H9 (cell line): ENCODE data around the gene IGFBP4. TPM values are rescaled to one million over a fixed set of nuclear protein-coding genes. Genes with fewer than 3 reads are reported as not detected.

Experiments used
- DNase-seq: peaks from one replicate; pipeline ENCODE4 v3.0.0-alpha.2; 2017
- H2AFZ ChIP-seq: one replicate; pipeline ENCODE4 v1.6.1; 2013; ENCODE audit warnings: mild to moderate bottlenecking, low read length, control low read depth, moderate library complexity
- H2AK5ac ChIP-seq: 2 replicates; pipeline ENCODE4 v1.6.1; 2013; ENCODE audit warnings: low read length, control low read depth, mixed read lengths; ENCODE audit not compliant: insufficient read length
- H2BK120ac ChIP-seq: one replicate; pipeline ENCODE4 v1.6.1; 2013; ENCODE audit warnings: low read depth, mild to moderate bottlenecking, low read length, control low read depth, inconsistent platforms; ENCODE audit not compliant: poor library complexity, severe bottlenecking
- H2BK12ac ChIP-seq: 2 replicates; pipeline ENCODE4 v1.6.1; 2013; ENCODE audit warnings: low read length, control low read depth, mixed read lengths, low read depth; ENCODE audit not compliant: insufficient read length
- H2BK15ac ChIP-seq: 2 replicates; pipeline ENCODE4 v1.6.1; 2013; ENCODE audit warnings: low read depth, low read length, control low read depth
- H2BK20ac ChIP-seq: one replicate; pipeline ENCODE4 v1.6.1; 2013; ENCODE audit warnings: low read depth, mild to moderate bottlenecking, low read length, control low read depth, inconsistent platforms; ENCODE audit not compliant: poor library complexity, severe bottlenecking
- H2BK5ac ChIP-seq: 2 replicates; pipeline ENCODE4 v1.6.1; 2013; ENCODE audit warnings: low read length, control low read depth, mixed read lengths; ENCODE audit not compliant: insufficient read length
- H3K14ac ChIP-seq: 2 replicates; pipeline ENCODE4 v1.6.1; 2013; ENCODE audit warnings: low read length, control low read depth; ENCODE audit not compliant: insufficient read depth
- H3K18ac ChIP-seq: 2 replicates; pipeline ENCODE4 v1.6.1; 2013; ENCODE audit warnings: low read depth, mild to moderate bottlenecking, mixed read lengths, low read length, control low read depth; ENCODE audit not compliant: insufficient read length
- H3K23ac ChIP-seq: 2 replicates; pipeline ENCODE4 v1.6.1; 2013; ENCODE audit warnings: low read length, control low read depth, mixed read lengths, low read depth; ENCODE audit not compliant: insufficient read length
- H3K23me2 ChIP-seq: 2 replicates; pipeline ENCODE4 v1.6.1; 2013; ENCODE audit warnings: low read depth, mild to moderate bottlenecking, mixed read lengths, low read length, control low read depth; ENCODE audit not compliant: insufficient read length, poor library complexity, severe bottlenecking
- H3K27ac ChIP-seq: 2 replicates; pipeline ENCODE4 v1.5.1; 2013; ENCODE audit warnings: low read length, control low read depth, mixed read lengths, low read depth; ENCODE audit not compliant: insufficient read length
- H3K27me3 ChIP-seq: 2 replicates; pipeline ENCODE4 v1.6.1; 2013; ENCODE audit warnings: low read length, control low read depth, inconsistent platforms; ENCODE audit not compliant: insufficient read depth
- H3K4ac ChIP-seq: 2 replicates; pipeline ENCODE4 v1.6.1; 2013; ENCODE audit warnings: low read depth, mild to moderate bottlenecking, control low read depth, inconsistent platforms, low read length, moderate library complexity
- H3K4me1 ChIP-seq: 2 replicates; pipeline ENCODE4 v1.6.1; 2013; ENCODE audit warnings: low read length, control low read depth, inconsistent platforms; ENCODE audit not compliant: insufficient read depth
- H3K4me2 ChIP-seq: 2 replicates; pipeline ENCODE4 v1.6.1; 2013; ENCODE audit warnings: low read length, control low read depth, mixed read lengths; ENCODE audit not compliant: insufficient read length, insufficient read depth
- H3K56ac ChIP-seq: 2 replicates; pipeline ENCODE4 v1.6.1; 2013; ENCODE audit warnings: low read depth, mild to moderate bottlenecking, mixed read lengths, low read length, control low read depth; ENCODE audit not compliant: insufficient read length
- H3K79me1 ChIP-seq: 2 replicates; pipeline ENCODE4 v1.6.1; 2013; ENCODE audit warnings: low read depth, mild to moderate bottlenecking, moderate library complexity, low read length, control low read depth, inconsistent platforms; ENCODE audit not compliant: insufficient read depth, poor library complexity, severe bottlenecking
- H3K79me2 ChIP-seq: 2 replicates; pipeline ENCODE4 v1.6.1; 2013; ENCODE audit warnings: low read length, control low read depth, inconsistent platforms; ENCODE audit not compliant: insufficient read depth
- H3K9ac ChIP-seq: 2 replicates; pipeline ENCODE4 v1.6.1; 2013; ENCODE audit warnings: low read length, control low read depth, mixed read lengths; ENCODE audit not compliant: insufficient read length; ENCODE audit errors: extremely low read depth
- H3K9me3 ChIP-seq: one replicate; pipeline ENCODE4 v1.6.1; 2013; ENCODE audit warnings: low read depth, low read length, inconsistent platforms; ENCODE audit not compliant: control insufficient read depth
- H3T11ph ChIP-seq: one replicate; pipeline ENCODE4 v1.6.1; 2013; ENCODE audit warnings: mild to moderate bottlenecking, low read length, control low read depth, inconsistent platforms
- H4K20me1 ChIP-seq: one replicate; pipeline ENCODE4 v1.6.1; 2013; ENCODE audit not compliant: control insufficient read depth, insufficient read length, insufficient read depth
- H4K5ac ChIP-seq: 2 replicates; pipeline ENCODE4 v1.6.1; 2013; ENCODE audit warnings: low read depth, mild to moderate bottlenecking, mixed read lengths, low read length, control low read depth; ENCODE audit not compliant: insufficient read length
- H4K8ac ChIP-seq: replicated peaks from 2 replicates; pipeline ENCODE4 v1.6.1; 2013; ENCODE audit warnings: low read length, control low read depth, mixed read lengths, low read depth; ENCODE audit not compliant: insufficient read length
- H4K91ac ChIP-seq: 2 replicates; pipeline ENCODE4 v1.6.1; 2013; ENCODE audit warnings: low read depth, mild to moderate bottlenecking, moderate library complexity, mixed read lengths, low read length, control low read depth; ENCODE audit not compliant: insufficient read length
- H3K27ac Mint-ChIP-seq, 3 experiments: 2 replicates in 2 of 3; 3 replicates in 1 of 3; pipeline ENCODE4 v1.8.0; 2020 to 2021; ENCODE audit warnings: mixed read lengths in 3 of 3, mild to moderate bottlenecking in 1 of 3, moderate library complexity in 1 of 3
- H3K27me3 Mint-ChIP-seq: 2 replicates; pipeline ENCODE4 v1.8.0; 2021; ENCODE audit warnings: low read depth, mild to moderate bottlenecking, moderate library complexity, mixed read lengths
- H3K36me3 Mint-ChIP-seq, 3 experiments: 2 replicates in 2 of 3; 3 replicates in 1 of 3; pipeline ENCODE4 v1.8.0; 2020 to 2021; ENCODE audit warnings: low read depth in 3 of 3, mixed read lengths in 3 of 3; ENCODE audit not compliant: insufficient read depth in 1 of 3
- H3K4me1 Mint-ChIP-seq, 2 experiments: 2 replicates each; pipeline ENCODE4 v1.8.0; 2020; ENCODE audit warnings: mixed read lengths in 2 of 2
- H3K4me3 Mint-ChIP-seq, 2 experiments: 2 replicates in 1 of 2; 3 replicates in 1 of 2; pipeline ENCODE4 v1.8.0; 2020 to 2021; ENCODE audit warnings: mild to moderate bottlenecking in 2 of 2, mixed read lengths in 2 of 2, moderate library complexity in 1 of 2
- H3K9me3 Mint-ChIP-seq, 2 experiments: 2 replicates in 1 of 2; 3 replicates in 1 of 2; pipeline ENCODE4 v1.8.0; 2020; ENCODE audit warnings: mild to moderate bottlenecking in 2 of 2, mixed read lengths in 2 of 2, moderate library complexity in 1 of 2
- CTCF ChIP-seq: fragments of 200-600 bp; sonication (generic); conservative IDR thresholded peaks from 3 replicates; pipeline ENCODE4 v1.8.0; 2021; ENCODE audit warnings: antibody characterized with exemption, mild to moderate bottlenecking
- WGBS: extraction: QIAGEN DNeasy Blood & Tissue Kit; methylation state at CpG from one replicate; pipeline ENCODE4 v1.1.7; 2013; ENCODE audit warnings: missing lambda C conversion rate, low lambda C conversion rate, mixed read lengths; ENCODE audit not compliant: insufficient read length; ENCODE audit errors: extremely low coverage; 5-methylcytosine and 5-hydroxymethylcytosine counted together
- total RNA-seq: library from RNA; stranded (reverse); gene quantifications from 2 replicates; pipeline ENCODE4 v1.2.1, GENCODE V29; 2021

The IGFBP4 gene
- total RNA-seq, 1 experiment from 2014 or later: 49.9 TPM

- Histone ChIP-seq H2AFZ (no peak overlapping the region), H3K23ac (no peak overlapping the region), H3K79me2 (no peaks in the 10 kb centered on the region), H4K20me1 (no peaks in the 10 kb centered on the region), H3K4me2 (no peak overlapping the region), H2BK20ac (no peak overlapping the region), H3K4ac (no peak overlapping the region), H3K14ac (no peak overlapping the region), H3K18ac (no peak overlapping the region), H3K27me3 (no peaks in the 10 kb centered on the region; the same call in 1 of the 2 replicates), H3K9ac (no peak overlapping the region), H3K79me1 (no peaks in the 10 kb centered on the region), H3K9me3 (no peaks in the 10 kb centered on the region), H4K8ac (no peak overlapping the region), H3K56ac (no peak overlapping the region), H3K4me1 (peaks cover 8% of the 10 kb centered on the region), H2BK5ac (no peak overlapping the region), H3K23me2 (no peaks in the 10 kb centered on the region), H4K91ac (no peak overlapping the region), H3K27ac (no peak overlapping the region), H2BK120ac (no peak overlapping the region), H2AK5ac (no peak overlapping the region), H4K5ac (no peak overlapping the region), H2BK15ac (no peak overlapping the region), H2BK12ac (no peak overlapping the region), H3T11ph (no peak overlapping the region)
- H3K9me3 Mint-ChIP-seq: no peaks in the 10 kb centered on the region
- peaks cover 7% of the 10 kb centered on the region for H3K27me3 Mint-ChIP-seq
- no peak for DNase-seq
- no peaks in the 10 kb centered on the region for H3K36me3 Mint-ChIP-seq
- H3K27ac Mint-ChIP-seq: no peak overlapping the region
- H3K4me1 Mint-ChIP-seq: peaks cover 54 to 59% of the 10 kb centered on the region in 2 experiments
- TF ChIP-seq CTCF: no peak
- no peak overlapping the region for H3K4me3 Mint-ChIP-seq
- WGBS: no CpG with 5 or more reads among the region's 17 CpGs
Measured at GRCh38 chr17:40485851-40486521, 42.7 kb downstream of the IGFBP4 start.
